ENCODE measurements around the gene IWS1.
"Not testable (repeated sequence)": the region's sequence is repeated elsewhere in the genome, so short reads cannot be mapped to it uniquely, and the experiment has no call there.

Gene IWS1

DNA sequence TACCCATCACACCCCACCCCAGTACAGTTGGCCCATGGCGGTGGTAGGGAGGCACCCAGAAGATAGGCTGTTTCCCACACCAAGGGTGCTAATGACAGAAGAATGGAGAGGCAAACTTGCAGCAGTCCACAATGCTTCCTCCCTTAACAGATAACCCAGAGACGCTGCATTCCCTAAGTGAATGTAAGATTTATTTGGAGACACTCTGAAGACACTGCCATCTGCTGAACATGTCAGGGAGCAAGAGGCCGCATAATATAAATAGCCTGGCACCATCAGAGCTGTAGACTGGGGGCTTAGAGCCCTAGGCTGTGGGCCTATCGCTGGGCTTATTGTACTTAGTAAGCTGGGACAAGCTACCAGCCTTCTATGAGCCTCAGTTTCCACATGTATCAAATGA lies 2.2 kb upstream of the IWS1 start:
- DNase-seq (ENCODE audit: low read depth, low spot score): no peak

DNA sequence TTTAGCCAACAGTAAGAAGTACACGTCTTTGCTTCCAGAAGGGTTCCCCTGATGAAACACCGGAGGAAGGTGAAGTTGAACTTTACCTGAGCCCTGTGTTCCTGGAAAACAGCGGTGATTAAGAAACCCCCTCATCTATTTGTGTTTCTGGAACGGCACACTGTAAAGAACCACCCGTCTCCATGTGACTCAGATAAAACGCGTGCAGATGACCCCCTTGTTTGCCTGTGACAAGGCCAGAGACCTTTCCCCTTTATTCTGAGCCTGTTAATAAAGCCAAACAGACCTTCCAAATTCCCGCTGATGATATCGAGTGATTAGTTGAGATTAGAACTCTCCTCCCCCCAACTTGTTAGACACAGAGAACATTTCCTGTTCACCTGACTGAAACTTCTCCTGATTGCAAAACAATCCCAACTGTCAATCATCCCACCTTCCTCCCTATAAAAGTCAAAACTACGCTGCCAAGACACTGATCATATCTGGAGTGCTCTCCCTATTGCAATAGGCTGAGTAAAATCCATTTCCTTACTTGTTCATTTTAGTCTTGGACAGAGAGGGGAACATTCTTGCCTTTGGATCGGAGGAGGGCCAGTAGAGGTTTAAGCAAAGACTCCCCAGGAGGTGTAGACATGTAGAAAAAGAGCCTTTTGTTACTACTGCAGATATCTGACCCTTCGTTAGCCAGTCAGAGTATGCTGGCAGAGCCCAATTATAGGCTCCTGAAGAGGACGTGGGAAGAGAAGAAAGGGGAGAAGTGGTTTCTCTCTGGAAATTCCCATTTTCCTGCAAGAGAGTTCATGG lies 914 bp upstream of the IWS1 start:
- no peak for DNase-seq (ENCODE audit: low read depth, low spot score)

DNA sequence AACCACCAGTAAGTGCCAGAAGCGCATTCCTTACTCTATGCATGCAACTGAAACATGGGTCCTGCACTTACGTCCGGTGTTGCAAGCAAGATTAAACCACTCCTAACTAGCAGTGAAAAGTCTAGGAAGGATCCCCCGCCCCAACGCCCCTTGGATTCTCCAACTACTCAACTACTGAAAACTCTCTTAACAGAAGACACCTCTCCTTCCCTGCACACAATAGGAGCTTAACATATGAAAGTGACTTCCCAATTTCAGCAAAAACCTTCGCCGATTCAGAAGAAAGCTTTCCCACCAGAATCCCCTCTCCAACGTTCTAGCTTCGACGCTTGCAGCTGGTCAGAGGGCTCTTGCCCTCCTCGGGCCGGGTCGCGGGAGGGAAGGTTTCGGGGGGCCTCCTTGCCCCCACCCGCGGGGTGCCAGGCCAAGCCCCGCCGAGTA lies 578 bp downstream of the IWS1 start:
- no peak for DNase-seq (ENCODE audit: low read depth, low spot score)

DNA sequence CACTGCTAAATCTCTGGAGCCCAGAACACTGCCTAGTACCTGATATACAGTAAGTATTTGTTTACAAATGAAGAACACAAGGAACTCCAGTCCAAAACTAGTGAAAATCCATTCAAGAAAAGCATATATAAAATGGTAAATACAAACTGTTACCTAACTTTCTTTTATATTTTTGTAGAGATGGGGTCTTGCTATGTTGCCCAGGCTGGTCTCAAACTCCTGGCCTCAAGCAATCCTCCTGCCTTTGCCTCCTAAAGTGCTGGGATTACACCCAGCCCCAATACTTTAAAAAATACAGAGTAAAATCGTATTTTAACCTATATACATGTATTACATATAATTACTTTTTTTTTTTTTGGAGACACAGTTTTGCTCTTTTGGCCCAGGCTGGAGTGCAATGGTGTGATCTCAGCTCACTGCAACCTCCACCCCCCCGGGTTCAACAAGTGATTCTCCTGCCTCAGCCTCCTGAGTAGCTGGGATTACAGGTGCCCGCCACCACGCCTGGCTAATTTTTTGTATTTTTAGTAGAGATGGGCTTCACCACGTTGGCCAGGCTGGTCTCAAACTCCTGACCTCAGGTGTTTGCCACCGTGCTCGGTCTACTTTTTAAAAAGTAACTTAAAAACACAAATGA lies 2.0 kb downstream of the IWS1 start:
- DNase-seq (ENCODE audit: low read depth, low spot score): not testable (repeated sequence)

DNA sequence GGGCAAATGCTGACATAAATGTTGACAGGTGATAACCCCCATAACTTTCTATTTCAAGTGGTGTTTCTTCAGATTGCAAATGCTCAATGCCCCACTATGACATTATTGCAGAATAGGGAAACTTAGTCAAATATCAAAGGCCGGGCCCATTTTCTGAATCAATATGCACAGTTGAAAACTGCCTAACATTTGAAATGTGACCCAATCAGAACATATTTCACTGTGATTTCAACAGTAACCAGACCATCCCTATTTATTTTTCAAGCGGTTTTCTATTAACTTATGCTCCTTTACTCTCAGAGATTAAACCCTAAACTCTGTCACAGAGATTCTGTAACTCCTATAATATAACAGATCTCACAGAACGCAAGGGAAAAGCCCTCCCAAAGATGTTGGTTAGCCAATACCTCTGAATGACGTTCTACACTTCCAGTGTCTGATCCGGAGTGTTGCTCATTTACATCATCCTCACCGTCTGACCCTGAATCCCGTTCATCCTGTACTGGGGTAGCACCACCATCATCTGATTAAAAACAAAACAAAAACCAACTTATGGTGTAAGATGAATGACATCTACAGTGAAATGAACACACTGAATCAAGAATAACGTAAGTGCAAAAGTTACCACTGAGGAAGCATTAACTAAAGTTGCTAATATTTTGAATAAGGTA lies 2.9 kb downstream of the IWS1 start:
- DNase-seq (ENCODE audit: low read depth, low spot score): no peak

DNA sequence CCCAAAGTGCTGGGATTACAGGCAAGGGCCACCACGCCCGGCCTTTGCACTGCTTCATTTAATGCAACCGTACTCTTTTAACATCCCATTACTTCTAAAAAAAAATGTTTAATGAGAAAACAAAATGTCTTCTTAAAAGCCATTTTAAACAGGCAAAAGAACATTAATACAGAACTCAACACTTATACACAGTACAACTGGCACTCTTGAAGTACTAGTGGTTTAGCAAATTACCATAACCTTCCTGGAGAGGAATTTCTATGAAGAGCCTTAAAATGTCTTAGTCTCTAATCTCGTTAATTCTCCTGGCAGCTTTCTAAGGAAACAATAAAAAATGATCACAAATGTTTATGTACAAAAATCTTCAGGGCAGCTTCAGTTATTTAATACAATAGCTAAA lies 5.9 kb downstream of the IWS1 start:
- DNase-seq (ENCODE audit: low read depth, low spot score): no peak

DNA sequence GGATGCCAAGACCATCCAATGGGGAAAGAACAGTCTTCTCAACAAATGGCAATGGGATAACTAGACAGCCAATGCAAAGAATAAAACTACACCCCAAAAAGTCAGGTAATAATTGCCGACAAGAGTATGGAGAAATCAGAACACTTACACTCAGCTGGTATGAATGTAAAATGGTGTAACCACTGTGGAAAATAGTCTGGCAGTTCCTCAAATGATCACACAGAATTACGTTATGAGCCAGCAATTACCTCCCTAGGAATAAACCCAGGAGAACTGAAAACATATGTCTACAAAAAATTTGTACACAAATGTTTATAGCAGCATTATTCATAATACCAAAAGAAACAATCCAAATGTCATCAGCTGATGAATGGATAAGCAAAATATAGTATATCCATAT lies 8.8 kb downstream of the IWS1 start:
- DNase-seq (ENCODE audit: low read depth, low spot score): no peak

DNA sequence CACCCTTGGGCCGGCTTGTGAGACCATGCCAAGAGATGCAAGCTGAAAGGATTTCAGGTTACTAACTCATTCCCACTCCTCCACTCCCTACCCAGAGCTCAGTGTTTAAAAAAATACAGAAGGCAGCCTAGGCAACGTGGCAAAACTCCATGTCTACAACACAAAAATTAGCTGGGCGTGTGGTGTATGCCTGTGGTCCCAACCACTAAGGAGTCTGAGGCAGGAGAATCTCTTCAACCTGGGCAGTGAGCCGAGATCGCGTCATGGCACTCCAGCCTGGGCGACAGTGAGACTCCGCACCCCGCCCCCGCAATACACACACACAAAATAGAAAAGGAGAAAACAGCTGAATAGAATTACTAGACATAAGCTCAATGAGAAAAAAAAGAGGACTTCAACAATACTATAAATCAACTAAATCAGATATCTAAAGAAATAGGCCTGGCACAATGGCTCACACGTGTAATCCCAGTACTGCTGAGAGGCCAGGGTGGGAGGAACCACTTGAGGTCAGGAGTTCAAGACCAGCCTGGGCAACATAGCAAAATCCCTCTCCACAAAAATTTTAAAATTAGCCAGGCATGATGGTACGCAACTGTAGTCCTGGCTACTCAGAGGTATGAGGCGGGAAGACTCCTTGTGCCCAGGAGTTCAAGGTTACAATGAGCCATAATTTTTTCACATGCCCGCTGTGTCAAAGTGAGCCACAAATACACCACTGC lies 10.1 kb downstream of the IWS1 start:
- no peak for DNase-seq (ENCODE audit: low read depth, low spot score)

DNA sequence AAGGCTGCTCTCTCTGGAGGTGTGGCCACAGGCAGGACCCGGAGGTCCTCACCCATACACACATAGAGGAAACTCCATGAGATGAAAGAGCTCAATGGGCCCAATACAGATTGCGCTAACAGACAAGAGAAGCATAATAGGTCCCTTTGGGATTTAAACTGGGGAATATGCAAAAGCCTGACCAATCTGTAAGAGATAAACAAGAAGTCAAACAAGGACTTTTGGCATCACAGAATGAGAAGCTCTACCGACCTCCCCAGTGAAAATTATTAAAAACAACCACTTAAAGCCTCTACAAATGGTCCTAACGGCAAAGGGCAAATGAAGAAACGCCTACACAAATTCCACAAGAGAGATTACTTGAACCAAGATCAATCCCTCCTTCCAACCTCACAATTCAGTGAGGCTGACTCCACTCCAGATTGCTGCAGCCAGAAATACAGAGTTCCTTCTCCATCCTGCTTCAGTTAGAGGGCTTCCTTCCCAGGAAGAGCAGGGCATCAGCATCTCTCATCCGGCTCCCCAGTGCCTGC lies 10.8 kb downstream of the IWS1 start:
- no peak for DNase-seq (ENCODE audit: low read depth, low spot score)

DNA sequence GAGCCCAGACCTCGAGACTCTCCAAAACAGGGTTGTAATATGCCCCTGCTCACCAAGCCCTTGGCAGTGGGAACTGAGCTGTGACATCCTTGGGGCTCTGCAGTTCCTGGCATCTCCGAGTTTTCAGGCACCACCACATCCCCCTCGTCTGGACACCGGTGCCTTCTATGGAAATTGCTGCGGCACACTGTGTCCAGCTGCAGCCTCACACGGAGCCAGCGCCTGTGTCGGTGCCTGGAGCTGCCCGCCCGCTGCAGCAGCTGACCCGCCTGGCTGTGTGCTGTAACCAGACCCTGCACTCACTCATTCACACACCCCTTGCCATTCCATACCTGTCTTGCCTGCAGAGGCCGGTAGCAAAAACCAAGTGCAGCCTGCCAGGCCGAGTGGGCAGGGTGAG lies 11.8 kb downstream of the IWS1 start:
- DNase-seq (ENCODE audit: low read depth, low spot score): no peak

DNA sequence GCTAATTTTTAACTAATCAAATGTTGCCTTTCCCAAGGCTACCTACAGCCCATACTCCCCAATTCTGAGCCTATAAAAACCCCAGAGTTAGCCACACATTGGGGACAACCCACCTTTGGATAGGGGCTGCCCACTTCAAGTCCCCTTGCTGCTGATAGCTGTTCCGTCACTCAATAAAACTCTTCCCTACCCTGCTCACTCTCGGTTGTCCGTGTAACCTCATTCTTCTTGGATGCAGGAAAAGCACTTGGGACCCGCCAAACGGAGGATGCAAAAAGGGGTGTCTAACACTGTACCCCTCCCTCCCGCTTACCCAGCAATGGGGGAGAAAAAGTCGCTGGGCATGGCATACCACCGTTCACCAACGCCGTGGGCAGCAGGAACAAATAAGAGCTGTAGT lies 12.2 kb downstream of the IWS1 start:
- DNase-seq (ENCODE audit: low read depth, low spot score): no peak

DNA sequence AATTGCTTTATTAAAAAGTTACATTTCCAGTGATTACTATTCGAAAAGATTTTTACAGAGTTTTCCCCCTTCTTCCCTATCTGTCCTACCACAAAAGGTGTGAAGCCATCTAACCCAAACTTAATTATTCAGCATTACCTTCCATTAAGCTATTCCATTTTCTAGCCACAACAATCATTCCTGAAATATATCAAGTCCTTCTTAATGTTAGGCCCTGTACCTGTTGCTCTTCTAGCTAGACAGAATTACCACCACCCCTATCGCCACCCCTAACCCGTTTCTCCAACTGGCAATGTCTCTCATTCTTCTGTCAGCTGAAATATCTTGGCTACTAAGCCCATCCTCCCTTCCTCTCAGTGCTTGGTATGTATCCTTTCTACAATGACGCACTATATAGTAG lies 13.9 kb downstream of the IWS1 start:
- DNase-seq (ENCODE audit: low read depth, low spot score): no peak

DNA sequence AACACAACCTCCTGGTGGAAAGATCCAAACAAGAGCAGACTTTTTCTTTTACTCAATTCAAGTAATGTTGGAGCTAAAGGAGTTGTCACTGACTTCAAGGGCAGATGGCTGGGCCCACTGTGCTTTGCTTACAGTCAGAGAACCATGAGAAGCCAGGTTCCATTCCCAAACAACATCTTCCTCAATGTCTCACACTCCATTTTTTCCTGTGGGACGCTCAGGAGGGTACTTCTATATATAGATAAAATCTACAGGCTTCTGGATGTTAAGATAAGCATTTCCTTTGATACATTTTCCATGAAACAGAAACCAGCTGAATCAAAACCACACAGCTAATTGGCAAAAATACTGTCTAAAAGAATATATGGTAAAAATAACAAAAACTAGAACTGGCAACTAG lies 14.4 kb downstream of the IWS1 start:
- no peak for DNase-seq (ENCODE audit: low read depth, low spot score)

DNA sequence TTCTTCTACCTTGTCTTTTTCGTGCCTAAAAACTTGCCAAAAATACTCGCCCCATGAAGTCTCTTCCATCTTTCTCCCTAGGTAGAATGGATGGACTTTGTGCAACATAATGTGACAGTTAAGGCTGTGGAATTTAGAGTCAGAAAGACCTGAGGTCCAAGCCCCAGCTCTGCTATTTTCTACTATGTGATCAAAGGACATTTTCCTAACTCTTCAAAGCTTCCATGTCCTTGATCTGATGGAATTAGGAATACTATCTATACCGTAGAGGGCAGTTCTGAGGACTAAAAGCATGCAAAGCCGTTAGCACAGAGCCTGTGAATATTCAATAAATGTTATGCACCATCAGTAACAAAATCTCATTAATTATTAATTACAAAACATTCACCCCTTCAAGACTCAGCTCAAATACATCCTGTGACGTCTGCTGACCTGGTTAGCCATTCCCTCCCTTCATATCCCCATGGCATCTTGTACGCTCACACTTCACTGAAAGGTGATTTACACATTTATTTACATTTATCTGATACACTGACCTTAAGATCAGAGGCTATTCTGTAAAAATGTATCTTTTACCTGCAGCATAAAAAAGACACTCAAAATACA lies 15.1 kb downstream of the IWS1 start:
- DNase-seq (ENCODE audit: low read depth, low spot score): no peak

DNA sequence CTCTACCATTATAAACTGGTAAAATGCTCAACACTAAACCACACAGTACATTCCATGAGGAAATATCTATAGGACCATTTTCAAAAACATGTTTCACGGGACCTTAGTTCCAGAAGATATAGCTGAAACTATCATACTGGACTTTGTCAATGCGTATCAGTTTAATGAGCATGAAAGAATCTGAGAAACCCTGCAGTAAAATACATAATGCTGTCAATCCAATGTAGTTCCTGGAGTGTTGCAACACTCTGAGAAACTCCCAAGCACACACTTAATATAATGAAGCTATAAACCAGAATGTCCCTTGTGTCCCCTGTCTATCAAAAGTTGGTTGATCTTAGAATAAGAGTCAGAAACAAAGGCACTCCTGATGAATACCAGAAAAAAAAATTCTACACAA lies 16.2 kb downstream of the IWS1 start:
- no peak for DNase-seq (ENCODE audit: low read depth, low spot score)

DNA sequence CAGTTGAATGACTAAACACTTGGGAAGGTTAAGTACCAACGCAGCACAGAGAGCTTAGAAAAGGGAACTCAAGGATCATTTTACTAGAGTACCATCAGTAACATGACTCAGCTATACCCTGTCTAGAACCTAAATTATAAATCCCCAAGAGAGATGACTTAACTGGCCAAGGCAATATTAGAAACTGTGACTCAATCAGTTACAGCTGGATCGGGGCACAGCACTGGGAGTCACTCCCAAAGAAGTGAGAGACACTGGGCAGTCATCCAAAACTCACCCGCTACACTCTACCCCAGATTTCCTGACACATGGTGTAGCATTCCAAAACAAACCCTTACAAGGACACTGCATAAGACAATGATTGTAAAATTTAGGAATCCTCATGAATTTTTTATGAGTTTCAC lies 17.7 kb downstream of the IWS1 start:
- no peak for DNase-seq (ENCODE audit: low read depth, low spot score)

DNA sequence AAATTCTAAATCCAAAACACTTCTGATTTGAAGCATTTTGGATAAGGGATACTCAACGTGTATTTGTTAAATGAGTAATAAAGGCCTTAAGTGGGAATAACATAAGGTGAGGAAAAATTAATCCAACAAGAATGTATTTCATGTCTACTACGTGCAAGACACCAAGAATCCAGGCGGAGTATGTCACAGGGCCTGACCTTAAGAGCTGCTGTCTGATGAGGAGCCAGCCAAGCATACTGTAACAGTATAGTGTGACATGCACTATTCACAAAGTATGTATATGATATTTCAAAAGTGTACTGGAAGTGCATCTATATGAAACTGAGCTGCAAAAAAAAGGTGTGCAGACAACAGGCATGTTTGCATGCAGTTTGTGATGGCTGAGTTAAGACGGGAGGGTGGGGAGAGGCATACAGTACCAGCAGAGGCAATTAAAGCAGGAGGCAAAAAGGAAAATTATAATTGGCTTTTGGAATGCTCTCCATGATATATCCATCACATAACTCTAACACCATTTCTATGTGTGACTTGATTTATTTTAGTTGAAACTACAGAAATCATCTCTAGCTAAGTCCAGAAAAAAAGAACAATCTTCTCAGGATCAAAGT lies 18.2 kb downstream of the IWS1 start:
- no peak for DNase-seq (ENCODE audit: low read depth, low spot score)

DNA sequence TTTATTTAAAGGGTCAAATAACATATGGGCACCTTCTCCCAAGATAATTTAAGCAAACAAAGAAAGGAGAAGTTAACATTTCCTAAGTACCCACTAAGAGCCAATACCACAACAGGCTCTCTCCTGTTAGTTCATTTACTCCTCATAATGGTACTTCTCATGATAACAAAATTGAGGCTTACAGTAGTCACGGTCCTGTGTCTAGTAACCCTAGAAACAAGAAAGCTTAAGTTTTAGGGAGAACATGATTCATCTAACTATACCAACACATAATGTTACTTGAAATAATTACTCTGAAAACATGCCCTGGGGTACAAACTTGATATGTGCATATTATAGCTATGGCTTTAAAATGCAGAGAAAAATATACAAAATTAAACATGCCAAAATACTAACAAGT lies 19.8 kb downstream of the IWS1 start:
- DNase-seq (ENCODE audit: low read depth, low spot score): no peak

DNA sequence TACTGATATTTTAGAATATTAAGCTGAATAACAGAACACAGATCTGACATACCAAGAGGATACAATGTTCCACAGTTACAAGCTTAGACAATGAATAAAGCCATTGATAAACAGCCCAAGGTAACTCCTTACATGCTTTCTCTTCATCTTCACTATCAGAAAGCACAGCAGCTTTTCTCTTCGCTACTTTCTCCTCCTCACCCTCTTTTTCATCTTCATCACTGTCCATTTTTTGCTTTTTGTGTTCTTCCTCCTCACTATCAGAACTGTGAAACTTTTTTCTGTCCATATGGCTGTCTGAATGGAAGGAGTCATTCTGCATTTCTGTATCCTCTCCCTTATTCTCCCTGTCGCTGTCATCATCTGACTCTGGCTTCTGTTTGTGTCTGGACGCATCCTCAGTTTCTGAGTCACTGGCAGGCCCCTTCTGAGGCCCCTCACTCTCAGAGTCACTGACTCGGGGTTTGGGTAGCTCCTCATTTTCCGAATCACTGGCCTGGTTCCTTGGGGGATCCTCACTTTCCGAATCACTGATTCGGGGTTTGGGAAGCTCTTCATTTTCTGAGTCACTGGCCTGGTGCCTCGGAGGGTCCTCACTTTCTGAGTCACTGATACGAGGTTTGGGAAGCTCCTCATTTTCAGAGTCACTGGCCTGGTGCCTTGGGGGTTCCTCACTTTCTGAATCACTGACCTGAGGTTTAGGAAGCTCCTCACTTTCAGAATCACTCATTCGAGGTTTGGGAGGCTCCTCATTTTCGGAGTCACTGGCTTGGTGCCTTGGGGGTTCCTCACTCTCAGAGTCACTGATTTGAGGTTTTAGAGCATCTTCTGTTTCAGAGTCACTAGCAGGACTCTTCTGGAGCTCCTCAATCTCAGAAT lies 21.5 kb downstream of the IWS1 start:
- DNase-seq (ENCODE audit: low read depth, low spot score): no peak

DNA sequence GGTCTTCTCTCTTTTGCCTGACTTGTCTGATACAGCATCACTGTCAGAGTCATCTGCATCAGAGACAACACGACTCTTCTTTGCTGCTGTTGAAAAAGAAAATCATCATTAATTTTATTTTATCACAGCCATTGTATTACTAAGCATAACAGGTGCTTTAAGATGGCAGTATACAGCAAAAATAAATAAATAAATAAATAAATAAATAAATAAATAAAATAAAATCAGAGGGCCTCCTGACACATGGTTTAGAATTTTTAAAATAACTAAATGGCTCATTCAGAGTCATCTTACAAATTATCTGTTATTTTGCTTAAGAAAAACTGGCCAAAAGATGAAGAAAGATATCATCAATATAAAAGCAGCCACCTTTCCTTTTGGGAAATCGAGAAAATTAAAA lies 22.8 kb downstream of the IWS1 start:
- DNase-seq (ENCODE audit: low read depth, low spot score): no peak

All from iPS DF 19.7 (cell line).